SU-DHL-6 (cell line): ENCODE results near the gene PRDM12.

Experiments used
- CTCF ChIP-seq: fragments of 200-600 bp; sonication (generic); IDR thresholded peaks from one replicate; pipeline ENCODE4 v1.5.1; 2017; ENCODE audit warnings: antibody characterized with exemption, mild to moderate bottlenecking, low read length, moderate library complexity; ENCODE audit not compliant: insufficient read depth, poor library complexity, severe bottlenecking
- EZH2phosphoT487 ChIP-seq: fragments of 200-600 bp; sonication (generic), shearing (Covaris generic); conservative IDR thresholded peaks from 2 replicates; pipeline ENCODE4 v1.6.1; 2018; ENCODE audit warnings: mild to moderate bottlenecking, antibody characterized with exemption, low read length, moderate library complexity, mixed read lengths

GRCh38 chr9:130654879-130655278 lies 9.5 kb upstream of the PRDM12 start:
- TF ChIP-seq CTCF (no peak), EZH2phosphoT487 (no peak)
